GM12892 (cell line): ENCODE data around the gene CCDC92.

ENCODE experiments used
- POLR2A ChIP-seq: IDR thresholded peaks from 2 replicates; pipeline ENCODE4 v1.6.1; 2011; ENCODE audit warnings: low read depth, low read length, control low read depth
- POLR2AphosphoS5 ChIP-seq: IDR thresholded peaks from 2 replicates; pipeline ENCODE4 v1.6.1; 2011; ENCODE audit warnings: low read depth, low read length, control low read depth

- TF ChIP-seq POLR2A (no peak), POLR2AphosphoS5 (no peak)
Observed at GRCh38 chr12:123929946-123930583, 42.6 kb downstream of the CCDC92 start.
